Sigmoid colon (tissue), 7 donors: ENCODE measurements around the gene EGF. TPM values are rescaled to one million over a fixed set of nuclear protein-coding genes. Genes with fewer than 3 reads are reported as not detected.
"Not testable (repeated sequence)": the region's sequence is repeated elsewhere in the genome, so short reads cannot be mapped to it uniquely, and the experiment has no call there.

ENCODE experiments used
- DNase-seq: peaks from one replicate; pipeline ENCODE4 v3.0.0-alpha.2; 2019
- H3K27ac ChIP-seq, 4 donors: fragments of 200-600 bp; sonication (generic); one replicate each; pipeline ENCODE4 v1.5.1; 2016 to 2019; ENCODE audit warnings: mild to moderate bottlenecking in 1 of 4
- H3K27me3 ChIP-seq, 3 donors: fragments of 200-600 bp; sonication (generic); one replicate each; pipeline ENCODE4 v1.5.1; 2019; ENCODE audit warnings: mild to moderate bottlenecking in 1 of 3
- H3K36me3 ChIP-seq, 4 donors: fragments of 200-600 bp; sonication (generic); one replicate each; pipeline ENCODE4 v1.5.1; 2016 to 2019
- H3K4me1 ChIP-seq, 4 donors: fragments of 200-600 bp; sonication (generic); one replicate each; pipeline ENCODE4 v1.5.1; 2017 to 2019
- H3K4me3 ChIP-seq, 4 donors: fragments of 200-600 bp; sonication (generic); one replicate each; pipeline ENCODE4 v1.5.1; 2017 to 2019; ENCODE audit warnings: mild to moderate bottlenecking in 2 of 4, moderate library complexity in 1 of 4
- H3K9me3 ChIP-seq, 4 donors: fragments of 200-600 bp in 3 of 4; sonication (generic) in 3 of 4; one replicate each; pipeline versions ENCODE4 v1.5.1 to v1.6.1; 2013 to 2019
- CTCF ChIP-seq, 4 experiments: fragments of 450-650 bp in 3 of 4; fragments of 200-600 bp in 1 of 4; IDR thresholded peaks; one replicate each; pipeline ENCODE4 v1.5.1; 2016 to 2019; ENCODE audit warnings: antibody characterized with exemption in 4 of 4, mild to moderate bottlenecking in 3 of 4, moderate library complexity in 2 of 4
- EP300 ChIP-seq, 4 donors: sonication (generic); formaldehyde crosslinking; IDR thresholded peaks; one replicate each; pipeline ENCODE4 v1.6.1; 2017; ENCODE audit warnings: antibody characterized with exemption in 4 of 4
- POLR2A ChIP-seq, 2 donors: fragments of 450-650 bp; IDR thresholded peaks; one replicate each; pipeline ENCODE4 v1.6.1; 2016; ENCODE audit warnings: antibody characterized with exemption in 2 of 2, mild to moderate bottlenecking in 2 of 2, moderate library complexity in 2 of 2
- POLR2AphosphoS5 ChIP-seq, 4 donors: sonication (generic); formaldehyde crosslinking; IDR thresholded peaks; one replicate each; pipeline ENCODE4 v1.6.1; 2017; ENCODE audit warnings: antibody characterized with exemption in 4 of 4
- WGBS, 2 donors: extraction: QIAGEN DNeasy Blood & Tissue Kit; methylation state at CpG; one replicate each; pipeline ENCODE4 v1.1.7; 2013; 5-methylcytosine and 5-hydroxymethylcytosine counted together
- intact Hi-C: fragments of 100-400 bp; cut with DNase I; formaldehyde crosslinking; loops from one replicate; pipeline ENCODE4 v1.15.1; 2023
- polyA plus RNA-seq, 3 donors: library from polyadenylated mRNA; stranded (reverse); fragments of 200-250 nt; gene quantifications; one replicate each; pipeline ENCODE4 v1.2.3, GENCODE V29; 2013
- total RNA-seq, 4 donors: library from RNA; depleted of rRNA; stranded (reverse); fragments of >200 nt; gene quantifications; one replicate each; pipeline ENCODE4 v1.1.0, GENCODE V29; 2016
- donor health status: healthy with polysubstance abuse.
- donor health status: Bipolar disorder and iron deficiency.
- donor health status: healthy.

Gene EGF
- total and polyA plus RNA-seq, 7 donors: 0.46 to 1.3 (median 0.70) TPM; not detected in 1

GRCh38 chr4:110034026-110034393, 121.3 kb downstream of the EGF start:
- H3K27ac ChIP-seq: no peak overlapping the region
- DNase-seq: no peak
- H3K27me3 ChIP-seq: no peaks in the 10 kb centered on the region
- H3K4me1 ChIP-seq: no peaks in the 10 kb centered on the region
- intact Hi-C loops: no loop called here
- no peaks in the 10 kb centered on the region for H3K36me3 ChIP-seq
- 38 to 80% methylated on average over 3 of the region's 3 CpGs for WGBS, 2 donors
- H3K4me3 ChIP-seq: no peak overlapping the region
- no peaks in the 10 kb centered on the region for H3K9me3 ChIP-seq
- TF ChIP-seq POLR2A (IDR thresholded peaks at IDR 0.05) (no peak), EP300 (IDR thresholded peaks at IDR 0.05) (no peak), CTCF (IDR thresholded peaks at IDR 0.05) (no peak)

- WGBS, 2 donors: 94 to 95% methylated on average over 11 of the region's 11 CpGs
- H3K4me3 ChIP-seq, H3K27ac ChIP-seq, H3K27me3 ChIP-seq, H3K36me3 ChIP-seq, H3K4me1 ChIP-seq, intact Hi-C loops, H3K9me3 ChIP-seq, DNase-seq: not testable (repeated sequence)
These were observed 126.5 kb downstream of the EGF start for GRCh38 chr4:110039164-110039563.

- intact Hi-C loops: no loop called here
- DNase-seq: no peak
- Histone ChIP-seq H3K4me3 (no peak overlapping the region), H3K9me3 (no peaks in the 10 kb centered on the region), H3K27me3 (no peaks in the 10 kb centered on the region), H3K4me1 (no peaks in the 10 kb centered on the region), H3K27ac (no peak overlapping the region), H3K36me3 (no peaks in the 10 kb centered on the region)
- WGBS, 2 donors: 16 to 29% methylated on average over 1 of the region's 1 CpG
- TF ChIP-seq POLR2A (IDR thresholded peaks at IDR 0.05): no peak
- TF ChIP-seq CTCF (IDR thresholded peaks at IDR 0.05): no peak
- no peak for TF ChIP-seq POLR2AphosphoS5 (IDR thresholded peaks at IDR 0.05)
- no peak for TF ChIP-seq EP300 (IDR thresholded peaks at IDR 0.05)
These were observed 129.1 kb downstream of the EGF start for GRCh38 chr4:110041735-110042134.

GRCh38 chr4:110042545-110043517, 130.1 kb downstream of the EGF start:
- no peak overlapping the region for H3K27ac ChIP-seq
- no peaks in the 10 kb centered on the region for H3K36me3 ChIP-seq
- H3K4me3 ChIP-seq: no peak overlapping the region
- TF ChIP-seq EP300 (IDR thresholded peaks at IDR 0.05) (no peak), POLR2AphosphoS5 (IDR thresholded peaks at IDR 0.05) (no peak), CTCF (IDR thresholded peaks at IDR 0.05) (no peak), POLR2A (IDR thresholded peaks at IDR 0.05) (no peak)
- DNase-seq: no peak
- WGBS, 2 donors: 46 to 74% methylated on average over 13 of the region's 13 CpGs
- no peaks in the 10 kb centered on the region for H3K4me1 ChIP-seq
- H3K9me3 ChIP-seq: no peaks in the 10 kb centered on the region
- no peaks in the 10 kb centered on the region for H3K27me3 ChIP-seq
- intact Hi-C loops: no loop called here

GRCh38 chr4:110046588-110047049, 133.9 kb downstream of the EGF start:
- Histone ChIP-seq H3K27ac (no peak overlapping the region), H3K9me3 (no peaks in the 10 kb centered on the region), H3K36me3 (no peaks in the 10 kb centered on the region), H3K4me3 (no peak overlapping the region), H3K4me1 (no peaks in the 10 kb centered on the region), H3K27me3 (no peaks in the 10 kb centered on the region)
- no peak for DNase-seq
- no peak for TF ChIP-seq CTCF (IDR thresholded peaks at IDR 0.05)
- TF ChIP-seq EP300 (IDR thresholded peaks at IDR 0.05): no peak
- TF ChIP-seq POLR2A (IDR thresholded peaks at IDR 0.05): no peak
- no peak for TF ChIP-seq POLR2AphosphoS5 (IDR thresholded peaks at IDR 0.05)
- 79 to 85% methylated on average over 5 of the region's 5 CpGs for WGBS, 2 donors
- intact Hi-C loops: loop anchor here (5.0 kb wide), 1 partner anchor 151 kb away; the partner anchor contains the start of gene ELOVL6
